MCF 10A (cell line): ENCODE results near the gene ZNF557. TPM values are rescaled to one million over a fixed set of nuclear protein-coding genes. Genes with fewer than 3 reads are reported as not detected.
"Not testable (repeated sequence)": the region's sequence is repeated elsewhere in the genome, so short reads cannot be mapped to it uniquely, and the experiment has no call there.

Source experiments
- BruUV-seq: library from RNA; stranded (reverse); fragments of 400-500 nt; replicated peaks from 2 replicates; lab custom pipeline; 2021; lab: Mats Ljungman, UMichigan
- CTCF ChIA-PET: fragments of 300-600 bp; sonication (Branson Sonifier 250); formaldehyde crosslinking; extraction: SDS; loops from one replicate; lab custom pipeline; 2021; ENCODE audit warnings: antibody characterized with exemption, inconsistent platforms; lab: Yijun Ruan, JAX
- POLR2A ChIA-PET: fragments of 300-600, 350-650 bp; sonication (Branson Sonifier 250); formaldehyde crosslinking; extraction: SDS; loops from one replicate; lab custom pipeline; 2020; ENCODE audit warnings: antibody characterized with exemption, inconsistent platforms; lab: Yijun Ruan, JAX
- DNase-seq: peaks from one replicate; pipeline ENCODE4 v3.0.0-alpha.2; 2018; ENCODE audit not compliant: unreplicated experiment
- H3K27ac Mint-ChIP-seq: one replicate; pipeline ENCODE4 v1.8.0; 2022; ENCODE audit warnings: mild to moderate bottlenecking, low read depth, mixed read lengths; ENCODE audit not compliant: unreplicated experiment
- H3K27me3 Mint-ChIP-seq: one replicate; pipeline ENCODE4 v1.8.0; 2022; ENCODE audit warnings: mixed read lengths; ENCODE audit not compliant: insufficient read depth, unreplicated experiment
- H3K36me3 Mint-ChIP-seq: one replicate; pipeline ENCODE4 v1.8.0; 2022; ENCODE audit warnings: mild to moderate bottlenecking, moderate library complexity, mixed read lengths; ENCODE audit not compliant: insufficient read depth, unreplicated experiment
- H3K4me1 Mint-ChIP-seq: one replicate; pipeline ENCODE4 v1.8.0; 2022; ENCODE audit warnings: mixed read lengths; ENCODE audit not compliant: insufficient read depth, unreplicated experiment
- H3K4me3 Mint-ChIP-seq: one replicate; pipeline ENCODE4 v1.8.0; 2022; ENCODE audit warnings: mild to moderate bottlenecking, moderate library complexity, mixed read lengths; ENCODE audit not compliant: unreplicated experiment
- H3K9me3 Mint-ChIP-seq: one replicate; pipeline ENCODE4 v1.8.0; 2022; ENCODE audit warnings: mixed read lengths; ENCODE audit not compliant: unreplicated experiment
- CTCF ChIP-seq: fragments of 200-600 bp; IDR thresholded peaks from one replicate; pipeline ENCODE4 v1.8.0; 2022; ENCODE audit warnings: antibody characterized with exemption, mild to moderate bottlenecking; ENCODE audit not compliant: unreplicated experiment
- intact Hi-C: fragments of 100-400 bp; cut with micrococcal nuclease; formaldehyde crosslinking; loops from 2 replicates; pipeline ENCODE4 v1.14.1; 2022
- total RNA-seq: library from RNA; stranded (reverse); gene quantifications from 2 replicates; pipeline ENCODE4 v1.2.3, GENCODE V29; 2022

Gene ZNF557
- total RNA-seq, 1 experiment from 2014 or later, result 9.6 TPM

- H3K27ac Mint-ChIP-seq, CTCF ChIA-PET, BruUV-seq, POLR2A ChIA-PET, H3K9me3 Mint-ChIP-seq, H3K4me3 Mint-ChIP-seq, DNase-seq, H3K4me1 Mint-ChIP-seq, intact Hi-C loops, H3K36me3 Mint-ChIP-seq, H3K27me3 Mint-ChIP-seq: not testable (repeated sequence)
These were observed 16.6 kb upstream of the ZNF557 start for GRCh38 chr19:7052896-7053295.

GRCh38 chr19:7054635-7055368, 14.7 kb upstream of the ZNF557 start:
- H3K4me1 Mint-ChIP-seq, H3K9me3 Mint-ChIP-seq, intact Hi-C loops, H3K27me3 Mint-ChIP-seq, POLR2A ChIA-PET, H3K27ac Mint-ChIP-seq, DNase-seq, BruUV-seq, CTCF ChIA-PET, H3K36me3 Mint-ChIP-seq, H3K4me3 Mint-ChIP-seq: not testable (repeated sequence)

- H3K27ac Mint-ChIP-seq, H3K4me3 Mint-ChIP-seq, CTCF ChIA-PET, H3K36me3 Mint-ChIP-seq, BruUV-seq, POLR2A ChIA-PET, H3K27me3 Mint-ChIP-seq, H3K9me3 Mint-ChIP-seq, H3K4me1 Mint-ChIP-seq, DNase-seq, intact Hi-C loops: not testable (repeated sequence)
These were observed 13.8 kb upstream of the ZNF557 start for GRCh38 chr19:7055679-7056078.

- DNase-seq, CTCF ChIA-PET, H3K4me3 Mint-ChIP-seq, POLR2A ChIA-PET, H3K4me1 Mint-ChIP-seq, intact Hi-C loops, H3K36me3 Mint-ChIP-seq, H3K27me3 Mint-ChIP-seq, H3K27ac Mint-ChIP-seq, BruUV-seq, H3K9me3 Mint-ChIP-seq: not testable (repeated sequence)
These were observed 13.1 kb upstream of the ZNF557 start for GRCh38 chr19:7056371-7056770.

- intact Hi-C loops, H3K4me3 Mint-ChIP-seq, POLR2A ChIA-PET, H3K36me3 Mint-ChIP-seq, DNase-seq, H3K4me1 Mint-ChIP-seq, H3K27me3 Mint-ChIP-seq, BruUV-seq, H3K9me3 Mint-ChIP-seq, CTCF ChIA-PET, H3K27ac Mint-ChIP-seq: not testable (repeated sequence)
These were observed 10.9 kb upstream of the ZNF557 start, which contains the start of gene MBD3L3 for GRCh38 chr19:7058576-7058975. Gene MBD3L3 (minus strand): TSS chr19:7058676. CDS start chr19:7058605, 71 bp downstream.

GRCh38 chr19:7059977-7060376, 9.5 kb upstream of the ZNF557 start:
- intact Hi-C loops, H3K27ac Mint-ChIP-seq, H3K4me3 Mint-ChIP-seq, H3K9me3 Mint-ChIP-seq, H3K4me1 Mint-ChIP-seq, POLR2A ChIA-PET, CTCF ChIA-PET, DNase-seq, H3K27me3 Mint-ChIP-seq, H3K36me3 Mint-ChIP-seq, BruUV-seq: not testable (repeated sequence)

GRCh38 chr19:7063339-7063738, 6.2 kb upstream of the ZNF557 start:
- H3K9me3 Mint-ChIP-seq, result no peaks in the 10 kb centered on the region
- no TSS peak for BruUV-seq
- H3K4me1 Mint-ChIP-seq, result no peaks in the 10 kb centered on the region
- no peaks in the 10 kb centered on the region for H3K36me3 Mint-ChIP-seq
- POLR2A ChIA-PET, result interaction anchor here (1.0 kb wide), 1 partner anchor 806 kb away, joined by 4 read pairs; no protein-coding TSS in a partner anchor
- no peak overlapping the region for H3K27ac Mint-ChIP-seq
- no peak for TF ChIP-seq CTCF
- CTCF ChIA-PET, result no interaction called here
- no peak for DNase-seq
- H3K4me3 Mint-ChIP-seq, result no peak overlapping the region
- no peaks in the 10 kb centered on the region for H3K27me3 Mint-ChIP-seq
- intact Hi-C loops, result no loop called here
